GM08714 (cell line): ENCODE results near the gene DLX1.
"Not testable (repeated sequence)": the region's sequence is repeated elsewhere in the genome, so short reads cannot be mapped to it uniquely, and the experiment has no call there.

Source experiments
- H3K4me3 ChIP-seq: fragments of 200-500 bp; sonication (Bioruptor generic); 2 replicates; pipeline ENCODE4 v1.5.1; 2014; ENCODE audit warnings: mild to moderate bottlenecking, low read length, inconsistent platforms
- ZNF274 ChIP-seq: IDR thresholded peaks from 2 replicates; pipeline ENCODE4 v1.6.1; 2012; ENCODE audit warnings: mild to moderate bottlenecking, low read depth, low read length

Gene DLX1

DNA sequence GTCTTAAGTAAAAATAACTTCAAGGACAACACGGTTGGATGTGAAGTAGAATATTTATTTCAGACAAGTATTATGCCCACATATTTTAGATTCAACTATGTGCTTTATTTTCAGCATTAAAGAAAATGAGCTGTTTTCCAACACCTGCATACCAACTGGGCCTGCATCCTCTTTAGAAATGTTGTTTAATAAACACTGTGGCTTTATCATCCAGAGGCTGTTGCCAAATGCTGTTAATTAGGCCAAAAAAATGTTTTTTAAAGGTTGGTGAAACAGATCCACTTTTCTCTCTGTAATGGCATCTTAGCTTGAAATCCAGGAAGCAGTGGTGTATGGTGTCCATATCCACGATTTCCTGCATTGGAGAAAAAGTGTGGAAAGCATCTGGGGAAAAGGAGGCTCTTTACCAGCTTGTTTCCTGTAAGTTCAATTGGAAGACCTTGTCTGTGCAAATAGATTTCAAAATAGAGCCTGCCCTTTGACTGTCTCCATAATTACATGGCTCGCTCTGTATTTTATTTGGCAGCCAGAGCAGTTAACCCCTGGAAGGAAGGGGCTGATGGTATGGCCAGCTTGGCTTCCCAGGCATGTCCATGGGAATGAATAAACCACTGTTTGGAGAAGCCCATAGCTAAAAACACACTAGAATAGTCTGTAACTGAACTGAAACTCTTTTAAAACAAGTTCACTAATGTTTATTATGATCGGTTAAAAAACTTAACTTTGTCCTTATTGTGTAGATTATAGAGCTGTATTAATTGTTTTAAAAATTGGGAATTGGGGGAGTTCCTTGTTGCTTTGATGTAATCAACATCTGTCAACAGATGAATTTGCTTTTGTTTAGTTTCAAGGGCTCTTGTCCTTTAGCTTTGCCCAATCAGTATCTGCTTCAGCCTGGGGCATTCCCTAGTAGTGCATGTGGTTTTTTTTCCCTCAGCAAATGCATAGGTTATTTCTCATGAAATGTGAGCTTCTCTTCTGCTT, 33.0 kb upstream of the DLX1 start:
- no peak overlapping the region for H3K4me3 ChIP-seq
- no peak for TF ChIP-seq ZNF274

DNA sequence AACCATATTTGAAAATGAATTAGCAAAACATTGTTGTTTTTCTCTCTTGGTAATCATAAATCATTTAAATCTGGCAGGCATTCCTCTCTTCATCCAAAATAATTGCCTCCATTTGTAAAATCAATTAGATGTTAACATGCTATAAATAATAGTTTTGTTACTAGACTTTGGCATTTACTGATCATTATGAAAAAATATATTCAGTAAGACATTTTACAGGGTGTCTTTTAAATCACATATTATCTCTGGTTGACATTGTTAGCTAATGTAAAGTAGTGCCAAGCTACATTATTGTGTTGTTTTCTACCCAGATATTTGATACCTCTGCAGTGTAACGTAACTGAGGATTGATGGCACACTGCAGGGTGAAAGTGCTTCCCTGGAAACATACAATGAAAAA, 31.8 kb upstream of the DLX1 start:
- no peak for TF ChIP-seq ZNF274
- no peak overlapping the region for H3K4me3 ChIP-seq

DNA sequence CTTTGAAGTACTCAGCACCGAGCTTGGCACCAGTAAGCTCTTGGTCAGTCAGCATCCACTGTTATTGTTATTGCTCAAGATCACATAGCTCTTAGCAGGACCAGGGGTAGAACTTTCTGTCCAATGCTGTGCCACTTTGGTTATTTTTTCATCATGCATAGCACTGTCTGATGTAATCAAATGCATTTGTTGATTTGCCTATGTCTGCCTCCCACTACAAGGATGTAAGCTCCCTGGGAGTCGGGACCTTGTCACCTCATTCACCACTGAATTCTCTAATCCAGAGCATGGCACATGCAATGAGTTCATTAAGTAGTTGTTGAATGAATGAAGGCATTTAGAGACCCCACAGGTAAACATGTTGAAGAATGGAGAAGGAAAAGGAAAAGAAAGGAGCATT, 29.0 kb upstream of the DLX1 start:
- TF ChIP-seq ZNF274, result no peak

DNA sequence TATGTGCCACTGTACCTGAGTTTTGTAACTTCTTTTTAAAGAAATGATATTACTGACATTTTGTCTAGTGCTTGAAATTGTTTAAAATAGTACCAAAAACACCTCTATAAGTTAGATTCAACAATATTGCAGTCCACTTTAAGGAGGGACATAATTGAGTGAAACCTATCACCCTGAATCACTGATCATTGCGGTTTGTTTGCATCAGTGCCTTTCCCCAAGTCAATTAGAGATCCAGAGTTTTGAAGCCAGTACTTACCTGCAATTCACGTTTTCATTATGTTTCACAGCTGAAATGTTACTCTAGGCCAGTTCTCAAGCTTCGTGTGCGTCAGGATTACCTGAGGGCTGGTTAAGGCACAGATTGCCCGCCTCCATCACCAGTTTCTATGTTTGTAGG, 26.6 kb upstream of the DLX1 start:
- no peak overlapping the region for H3K4me3 ChIP-seq
- TF ChIP-seq ZNF274, result no peak

More for the DNA sequence above, 29.0 kb upstream of the DLX1 start:
- no peak overlapping the region for H3K4me3 ChIP-seq

DNA sequence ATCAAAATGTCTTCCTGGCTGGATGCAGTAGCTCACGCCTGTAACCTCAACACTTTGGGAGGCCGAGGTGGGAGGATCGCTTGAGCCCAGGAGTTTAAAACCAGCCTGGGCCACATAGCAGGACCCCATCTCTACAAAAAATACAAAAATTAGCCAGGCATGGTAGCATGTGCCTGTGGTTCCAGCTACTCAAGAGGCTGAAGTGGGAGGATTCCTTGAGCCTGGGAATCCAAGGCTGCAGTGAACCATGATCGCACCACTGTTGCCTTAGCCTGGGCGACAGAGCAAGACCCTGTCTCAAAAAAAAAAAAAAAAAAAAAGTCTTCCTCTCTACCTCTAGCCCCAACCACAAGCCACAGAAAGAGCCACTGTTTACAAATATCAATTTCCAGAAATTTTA, 25.2 kb upstream of the DLX1 start:
- not testable (repeated sequence) for H3K4me3 ChIP-seq

DNA sequence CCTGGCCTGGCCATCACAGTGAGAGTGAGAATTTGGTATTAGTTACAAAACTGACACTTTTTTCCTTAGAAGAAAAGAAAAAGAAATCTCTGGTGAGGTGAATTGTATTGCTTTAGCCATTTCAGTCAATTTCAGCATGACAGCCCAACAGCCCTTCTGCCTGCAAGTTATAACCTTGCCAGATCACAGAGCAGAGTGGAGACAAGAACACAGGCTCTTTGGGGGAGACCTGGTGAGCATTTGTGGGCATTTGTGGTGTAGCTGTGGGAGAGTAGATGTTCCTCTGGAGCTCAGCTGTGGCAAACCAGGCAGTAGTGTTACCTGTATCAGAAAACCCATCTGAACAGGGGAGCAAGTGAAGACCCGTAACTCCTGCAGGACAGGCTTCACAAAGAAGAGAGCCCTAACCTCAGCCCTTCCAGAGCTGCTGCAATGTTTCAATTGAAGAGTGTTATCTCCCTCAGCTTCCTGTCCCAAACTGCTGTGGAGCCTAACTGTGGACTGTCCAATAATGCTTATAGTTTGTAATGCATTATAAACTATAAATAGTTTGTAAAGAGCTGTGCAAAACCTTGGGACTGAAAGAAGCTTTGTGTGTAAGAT, 22.8 kb upstream of the DLX1 start:
- no peak for TF ChIP-seq ZNF274
- H3K4me3 ChIP-seq, result no peak overlapping the region

DNA sequence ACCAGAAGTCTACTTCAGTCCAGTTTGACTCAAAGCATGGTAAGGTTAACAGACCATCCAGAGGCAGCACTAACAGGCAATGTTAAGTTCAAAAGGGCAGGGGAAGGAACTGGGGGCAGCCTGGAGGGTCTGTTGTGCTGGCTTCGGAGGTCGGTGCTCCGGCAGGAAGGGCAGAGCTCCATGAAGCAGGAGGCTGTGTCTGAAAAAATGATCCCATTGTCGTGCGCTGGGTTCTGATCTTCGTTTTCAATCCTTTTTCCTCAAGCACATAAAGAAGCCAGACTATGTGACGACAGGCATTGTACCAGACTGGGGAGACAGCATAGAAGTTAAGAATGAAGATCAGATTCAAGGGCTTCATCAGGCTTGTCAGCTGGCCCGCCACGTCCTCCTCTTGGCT, 21.9 kb upstream of the DLX1 start:
- H3K4me3 ChIP-seq, result no peak overlapping the region
- TF ChIP-seq ZNF274, result no peak

DNA sequence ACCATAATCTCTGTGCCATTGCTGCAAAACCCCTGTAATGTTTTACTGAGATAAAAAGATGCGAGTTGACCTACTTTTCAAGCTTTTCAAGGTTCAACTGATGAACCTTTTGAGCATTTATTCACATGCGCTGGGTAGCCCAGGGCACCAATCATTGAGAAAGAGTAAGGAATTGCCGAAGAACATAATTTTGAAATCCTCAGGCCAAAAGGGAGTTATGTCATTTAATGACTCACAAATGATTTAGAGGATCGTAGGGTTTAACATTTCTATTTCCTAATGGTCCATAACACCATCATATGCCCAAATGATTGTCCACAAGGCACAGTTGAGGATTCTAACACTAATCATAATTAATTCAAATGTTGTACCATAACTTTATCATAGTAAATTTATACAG, 20.2 kb upstream of the DLX1 start:
- no peak for TF ChIP-seq ZNF274
- H3K4me3 ChIP-seq, result no peak overlapping the region

DNA sequence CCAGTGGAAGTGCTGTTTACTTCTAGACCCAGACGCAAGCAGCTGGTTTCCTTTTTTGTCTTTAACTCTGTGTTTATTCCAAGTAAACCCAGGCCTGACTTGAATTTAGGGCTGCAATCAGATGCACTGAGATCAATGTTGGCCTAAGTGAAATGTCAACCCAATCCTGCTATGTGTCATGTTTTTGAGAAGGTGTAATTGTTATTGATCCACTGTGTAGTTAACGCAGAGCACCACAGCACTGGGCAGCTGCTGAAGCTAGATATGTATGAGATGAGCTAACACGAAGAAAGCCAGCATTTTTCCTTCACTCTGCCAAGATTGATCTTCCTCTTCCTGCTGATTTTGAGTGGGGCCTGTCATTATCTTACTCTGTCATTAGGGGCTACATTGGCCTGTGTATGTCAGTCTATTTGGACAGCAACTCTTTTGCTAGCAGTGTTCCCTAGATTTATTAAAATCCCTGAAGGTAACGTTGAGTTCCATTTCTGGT, 18.9 kb upstream of the DLX1 start:
- no peak overlapping the region for H3K4me3 ChIP-seq
- TF ChIP-seq ZNF274, result no peak

DNA sequence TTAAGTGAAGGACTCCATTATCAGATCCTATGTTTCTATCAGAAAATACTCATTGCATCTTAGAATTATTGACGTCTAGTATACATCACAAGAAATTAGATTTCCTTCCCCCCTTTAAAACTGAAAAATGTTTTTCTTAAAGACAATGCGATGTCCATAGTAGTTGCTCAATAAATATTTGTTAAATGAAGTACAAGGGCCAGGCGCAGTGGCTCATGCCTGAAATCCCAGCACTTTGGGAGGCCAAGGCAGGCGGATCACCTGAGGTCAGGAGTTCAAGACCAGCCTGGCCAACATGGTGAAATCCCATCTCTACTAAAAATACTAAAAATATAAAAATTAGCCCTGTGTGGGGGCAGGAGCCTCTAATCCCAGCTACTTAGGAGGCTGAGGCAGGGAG, 17.4 kb upstream of the DLX1 start:
- H3K4me3 ChIP-seq, result not testable (repeated sequence)

DNA sequence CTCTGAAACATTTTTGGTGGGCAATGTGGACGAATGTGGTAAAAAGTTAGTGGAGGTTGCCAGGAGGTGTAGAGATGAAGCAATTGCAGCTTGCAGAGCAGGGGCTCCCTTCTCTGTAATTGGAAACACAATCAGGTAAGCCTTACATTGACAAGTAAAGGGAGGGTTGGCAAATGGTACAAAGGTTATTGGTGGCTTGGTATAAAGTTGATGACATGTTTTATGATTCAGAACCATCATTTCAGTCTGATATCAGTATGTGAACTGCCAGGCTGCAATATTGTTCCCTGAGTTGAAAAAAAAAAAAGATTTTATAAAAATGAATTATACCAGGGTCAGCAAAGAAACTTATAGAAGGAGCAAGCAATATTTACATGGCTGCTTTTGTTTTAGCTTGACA, 14.4 kb upstream of the DLX1 start:
- TF ChIP-seq ZNF274, result no peak
- H3K4me3 ChIP-seq, result no peak overlapping the region

DNA sequence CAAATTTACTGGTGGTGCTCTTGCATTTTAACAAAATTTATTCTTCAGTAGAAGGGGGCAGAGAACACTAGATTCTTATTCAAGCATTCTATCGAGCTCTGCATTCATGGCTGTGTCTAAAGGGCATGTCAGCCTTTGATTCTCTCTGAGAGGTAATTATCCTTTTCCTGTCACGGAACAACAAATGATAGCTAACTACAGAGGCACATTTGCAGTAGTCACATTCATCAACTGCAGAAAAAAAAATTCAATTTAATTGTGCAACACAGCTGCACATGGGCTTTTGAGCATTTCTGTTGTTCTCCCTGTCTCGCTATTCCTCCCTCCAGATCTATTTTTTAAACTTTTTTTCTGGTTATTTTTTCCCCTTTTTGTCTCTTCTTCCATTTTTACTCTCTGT, 13.0 kb upstream of the DLX1 start:
- no peak for TF ChIP-seq ZNF274
- H3K4me3 ChIP-seq, result no peak overlapping the region

DNA sequence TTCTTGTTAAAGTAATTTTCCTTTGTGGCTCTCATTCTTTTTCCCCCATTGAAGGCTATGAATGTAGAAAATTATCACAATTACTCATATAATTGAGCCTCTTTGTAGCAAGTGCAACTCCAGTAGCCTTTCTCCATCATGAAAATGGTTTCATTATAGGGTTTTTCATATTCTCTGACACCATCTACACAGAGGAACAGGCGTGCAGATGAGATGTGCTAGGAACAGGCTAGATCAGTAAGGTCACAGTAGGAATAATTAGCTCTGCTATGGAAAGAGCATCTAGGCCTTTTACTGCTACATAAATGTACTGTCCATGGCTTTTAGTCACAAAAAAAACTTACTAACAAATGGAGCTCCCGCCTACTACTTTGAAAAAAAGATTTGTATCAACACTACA, 12.6 kb upstream of the DLX1 start:
- no peak for TF ChIP-seq ZNF274

DNA sequence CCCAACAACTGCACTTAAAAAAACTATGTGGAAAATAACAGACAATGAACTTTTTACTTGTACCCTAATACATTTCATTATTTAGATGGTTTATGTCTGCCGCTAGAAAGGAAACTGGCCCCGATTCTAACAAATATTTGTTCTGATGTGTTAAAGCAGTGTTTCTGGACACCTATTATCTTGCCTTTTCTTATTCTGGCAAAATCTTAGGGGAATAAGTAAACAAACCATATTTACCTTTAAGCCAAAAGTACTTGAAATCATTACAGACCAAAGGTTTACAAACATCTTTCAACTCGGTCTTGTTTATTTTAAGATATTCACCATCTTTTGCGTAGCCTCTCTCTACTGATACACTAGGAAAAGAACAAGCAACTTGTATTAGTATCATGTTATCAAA, 11.8 kb upstream of the DLX1 start:
- TF ChIP-seq ZNF274, result no peak
- H3K4me3 ChIP-seq, result no peak overlapping the region

More for the DNA sequence above, 12.6 kb upstream of the DLX1 start:
- no peak overlapping the region for H3K4me3 ChIP-seq

DNA sequence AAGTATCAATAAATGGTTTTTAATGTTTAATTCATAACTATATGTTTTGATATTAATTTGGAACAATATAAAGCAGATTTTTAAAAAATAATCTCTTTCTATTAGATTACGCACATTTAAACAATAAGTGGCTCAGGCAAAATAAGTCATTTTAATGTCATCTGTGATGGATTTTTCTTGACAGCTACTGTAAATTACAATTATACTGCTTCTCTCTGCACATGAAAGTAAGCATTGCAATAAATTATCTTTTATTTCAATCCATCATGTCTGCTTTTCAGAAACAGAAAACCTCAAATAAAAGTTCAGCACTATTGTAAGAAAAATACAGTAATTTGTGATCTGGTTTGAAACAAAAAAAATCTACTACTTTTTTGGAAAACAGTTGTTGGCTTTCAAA, 11.1 kb upstream of the DLX1 start:
- no peak overlapping the region for H3K4me3 ChIP-seq
- no peak for TF ChIP-seq ZNF274

DNA sequence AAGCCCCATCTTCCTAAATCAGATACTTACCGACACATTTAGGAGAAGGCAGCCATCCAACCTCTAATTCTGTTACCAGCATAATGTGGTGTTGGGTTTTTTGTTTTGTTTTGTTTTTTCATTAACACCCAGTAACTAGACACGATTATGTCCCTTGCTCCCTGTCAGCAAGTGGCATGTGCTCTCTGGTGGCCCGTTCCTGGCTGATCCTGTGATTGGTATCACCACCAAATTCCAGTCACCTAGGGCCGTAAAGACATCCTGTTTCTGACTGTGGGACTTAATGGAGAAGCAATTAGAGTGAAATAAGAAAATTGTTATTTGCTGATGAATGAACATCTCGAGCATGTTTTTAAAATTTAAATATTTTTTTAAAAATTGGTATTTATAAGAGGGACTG, 5.9 kb upstream of the DLX1 start:
- H3K4me3 ChIP-seq, result no peak overlapping the region
- no peak for TF ChIP-seq ZNF274
